K562 (cell line): ENCODE results near the gene SDHAF3.

ENCODE experiments used
- BMI1 ChIP-seq: fragments of 150-350 bp; IDR thresholded peaks from 2 replicates; pipeline ENCODE4 v1.6.1; 2014; ENCODE audit warnings: low read length
- CREM ChIP-seq: IDR thresholded peaks from 2 replicates; pipeline ENCODE4 v1.6.1; 2014; ENCODE audit warnings: antibody characterized with exemption, low read depth
- FOSL1 ChIP-seq: fragments of 200-800 bp; sonication (Bioruptor generic); conservative IDR thresholded peaks from 2 replicates; pipeline ENCODE4 v1.6.1; 2016; ENCODE audit warnings: missing genetic modification characterization, missing compliant biosample characterization
- HMBOX1 ChIP-seq: sonication (generic); IDR thresholded peaks from 2 replicates; pipeline ENCODE4 v1.6.1; 2016
- IRF2 ChIP-seq: sonication (generic); formaldehyde crosslinking; IDR thresholded peaks from 2 replicates; pipeline ENCODE4 v1.8.1; 2022; ENCODE audit warnings: mild to moderate bottlenecking, missing genetic modification reagents
- NFE2L1 ChIP-seq: fragments of 450-650 bp; IDR thresholded peaks from 2 replicates; pipeline ENCODE4 v1.6.1; 2016; ENCODE audit warnings: missing genetic modification characterization, low read depth, mild to moderate bottlenecking, missing compliant biosample characterization, moderate library complexity, borderline replicate concordance
- RFX5 ChIP-seq: IDR thresholded peaks from 2 replicates; pipeline ENCODE4 v1.6.1; 2011; ENCODE audit warnings: low read depth, mild to moderate bottlenecking, improper control_type of control experiment, low read length
- TAF1 ChIP-seq: IDR thresholded peaks from 2 replicates; pipeline ENCODE4 v1.6.1; 2011; ENCODE audit warnings: mild to moderate bottlenecking, low read length, moderate library complexity; ENCODE audit not compliant: insufficient read depth, control insufficient read depth, severe bottlenecking; ENCODE audit errors: extremely low read depth
- ZNF766 ChIP-seq: fragments of 200-800 bp; sonication (Bioruptor generic); conservative IDR thresholded peaks from 2 replicates; pipeline ENCODE4 v1.6.1; 2016; ENCODE audit warnings: missing genetic modification characterization, missing compliant biosample characterization
- TF ChIP-seq, protein P1 (sequence below), 3 experiments: IDR thresholded peaks in 2 of 3; conservative IDR thresholded peaks in 1 of 3; 2 replicates each; pipeline ENCODE4 v1.5.1; 2011 to 2012; ENCODE audit warnings: low read length in 3 of 3, mild to moderate bottlenecking in 3 of 3, control low read depth in 2 of 3, improper control_type of control experiment in 1 of 3, inconsistent platforms in 1 of 3, low read depth in 1 of 3, mixed read lengths in 1 of 3, moderate library complexity in 1 of 3; ENCODE audit not compliant: insufficient read depth in 2 of 3
- TF ChIP-seq, protein P2 (sequence below): sonication (generic); formaldehyde crosslinking; IDR thresholded peaks from 2 replicates; pipeline ENCODE4 v1.8.1; 2023; ENCODE audit warnings: mild to moderate bottlenecking, missing genetic modification reagents
- TF ChIP-seq, protein P3 (sequence below): sonication (generic); formaldehyde crosslinking; IDR thresholded peaks from 2 replicates; pipeline ENCODE4 v1.5.0; 2020; ENCODE audit warnings: missing genetic modification reagents
- TF ChIP-seq, protein P4 (sequence below): fragments of 250-450 bp; sonication (Bioruptor Pico); IDR thresholded peaks from 2 replicates; pipeline ENCODE4 v1.8.0; 2021; ENCODE audit warnings: moderate library complexity, mild to moderate bottlenecking, inconsistent platforms

DNA sequence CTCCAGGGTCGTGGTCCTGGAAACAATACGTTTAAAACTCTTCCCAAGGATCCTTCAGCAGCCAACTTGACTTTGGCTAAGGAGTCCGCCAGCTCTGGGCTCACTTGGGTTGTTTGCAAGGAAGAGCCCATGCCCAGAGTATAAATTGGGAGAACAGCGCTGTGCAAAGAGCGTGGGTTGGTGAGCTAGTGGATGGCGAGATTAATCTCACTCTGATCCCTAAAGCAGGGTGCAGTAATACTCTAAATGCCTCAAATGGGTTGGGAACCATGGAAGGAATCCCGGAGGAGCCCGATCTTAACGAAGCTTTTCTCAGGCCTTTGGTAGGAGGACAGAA is 495 bp upstream of the SDHAF3 start:
- TF ChIP-seq, protein P1, sequence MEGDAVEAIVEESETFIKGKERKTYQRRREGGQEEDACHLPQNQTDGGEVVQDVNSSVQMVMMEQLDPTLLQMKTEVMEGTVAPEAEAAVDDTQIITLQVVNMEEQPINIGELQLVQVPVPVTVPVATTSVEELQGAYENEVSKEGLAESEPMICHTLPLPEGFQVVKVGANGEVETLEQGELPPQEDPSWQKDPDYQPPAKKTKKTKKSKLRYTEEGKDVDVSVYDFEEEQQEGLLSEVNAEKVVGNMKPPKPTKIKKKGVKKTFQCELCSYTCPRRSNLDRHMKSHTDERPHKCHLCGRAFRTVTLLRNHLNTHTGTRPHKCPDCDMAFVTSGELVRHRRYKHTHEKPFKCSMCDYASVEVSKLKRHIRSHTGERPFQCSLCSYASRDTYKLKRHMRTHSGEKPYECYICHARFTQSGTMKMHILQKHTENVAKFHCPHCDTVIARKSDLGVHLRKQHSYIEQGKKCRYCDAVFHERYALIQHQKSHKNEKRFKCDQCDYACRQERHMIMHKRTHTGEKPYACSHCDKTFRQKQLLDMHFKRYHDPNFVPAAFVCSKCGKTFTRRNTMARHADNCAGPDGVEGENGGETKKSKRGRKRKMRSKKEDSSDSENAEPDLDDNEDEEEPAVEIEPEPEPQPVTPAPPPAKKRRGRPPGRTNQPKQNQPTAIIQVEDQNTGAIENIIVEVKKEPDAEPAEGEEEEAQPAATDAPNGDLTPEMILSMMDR (IDR thresholded peaks at IDR 0.05 in 2 of 3, conservative IDR thresholded peaks at IDR 0.05 in 1 of 3; ENCODE audit: insufficient read depth in 2 of 3, low read depth in 1 of 3, low read length in 3 of 3): no peak
- TF ChIP-seq ZNF766 (CRISPR knock-in tag): no peak
- no peak for TF ChIP-seq RFX5
- TF ChIP-seq NFE2L1: no peak
- no peak for TF ChIP-seq CREM
- TF ChIP-seq, protein P2, sequence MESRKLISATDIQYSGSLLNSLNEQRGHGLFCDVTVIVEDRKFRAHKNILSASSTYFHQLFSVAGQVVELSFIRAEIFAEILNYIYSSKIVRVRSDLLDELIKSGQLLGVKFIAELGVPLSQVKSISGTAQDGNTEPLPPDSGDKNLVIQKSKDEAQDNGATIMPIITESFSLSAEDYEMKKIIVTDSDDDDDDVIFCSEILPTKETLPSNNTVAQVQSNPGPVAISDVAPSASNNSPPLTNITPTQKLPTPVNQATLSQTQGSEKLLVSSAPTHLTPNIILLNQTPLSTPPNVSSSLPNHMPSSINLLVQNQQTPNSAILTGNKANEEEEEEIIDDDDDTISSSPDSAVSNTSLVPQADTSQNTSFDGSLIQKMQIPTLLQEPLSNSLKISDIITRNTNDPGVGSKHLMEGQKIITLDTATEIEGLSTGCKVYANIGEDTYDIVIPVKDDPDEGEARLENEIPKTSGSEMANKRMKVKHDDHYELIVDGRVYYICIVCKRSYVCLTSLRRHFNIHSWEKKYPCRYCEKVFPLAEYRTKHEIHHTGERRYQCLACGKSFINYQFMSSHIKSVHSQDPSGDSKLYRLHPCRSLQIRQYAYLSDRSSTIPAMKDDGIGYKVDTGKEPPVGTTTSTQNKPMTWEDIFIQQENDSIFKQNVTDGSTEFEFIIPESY (CRISPR knock-in tag): no peak
- TF ChIP-seq, protein P3, sequence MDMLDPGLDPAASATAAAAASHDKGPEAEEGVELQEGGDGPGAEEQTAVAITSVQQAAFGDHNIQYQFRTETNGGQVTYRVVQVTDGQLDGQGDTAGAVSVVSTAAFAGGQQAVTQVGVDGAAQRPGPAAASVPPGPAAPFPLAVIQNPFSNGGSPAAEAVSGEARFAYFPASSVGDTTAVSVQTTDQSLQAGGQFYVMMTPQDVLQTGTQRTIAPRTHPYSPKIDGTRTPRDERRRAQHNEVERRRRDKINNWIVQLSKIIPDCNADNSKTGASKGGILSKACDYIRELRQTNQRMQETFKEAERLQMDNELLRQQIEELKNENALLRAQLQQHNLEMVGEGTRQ: no peak
- TF ChIP-seq FOSL1: no peak
- TF ChIP-seq, protein P4, sequence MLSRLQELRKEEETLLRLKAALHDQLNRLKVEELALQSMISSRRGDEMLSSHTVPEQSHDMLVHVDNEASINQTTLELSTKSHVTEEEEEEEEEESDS (CRISPR knock-in tag): no peak
- no peak for TF ChIP-seq HMBOX1
- no peak for TF ChIP-seq BMI1
- TF ChIP-seq TAF1: no peak
- TF ChIP-seq IRF2 (CRISPR knock-in tag): no peak
